GM12891 (cell line): ENCODE measurements around the gene MED23. TPM values are rescaled to one million over a fixed set of nuclear protein-coding genes. Genes with fewer than 3 reads are reported as not detected.
A peak's percentile ranks its signal among the peaks of the same experiment; 100 is the strongest.

Source experiments
- DNase-seq: peaks from one replicate; pipeline ENCODE4 v3.0.0; 2011; ENCODE audit warnings: low spot score; ENCODE audit not compliant: insufficient read length
- FAIRE-seq: peaks from 2 replicates; lab custom pipeline; 2011; peaks lifted over from hg19 to GRCh38; lab: Jason Lieb, UNC
- PAX5 ChIP-seq: IDR thresholded peaks from 2 replicates; pipeline ENCODE4 v1.6.1; 2011; ENCODE audit warnings: low read length, moderate library complexity, mild to moderate bottlenecking; ENCODE audit not compliant: insufficient read depth, severe bottlenecking
- POLR2A ChIP-seq: IDR thresholded peaks from 2 replicates; pipeline ENCODE4 v1.6.1; 2011; ENCODE audit warnings: low read depth, low read length, control low read depth
- POLR2AphosphoS5 ChIP-seq: IDR thresholded peaks from 2 replicates; pipeline ENCODE4 v1.6.1; 2011; ENCODE audit warnings: low read depth, low read length, control low read depth
- POU2F2 ChIP-seq: IDR thresholded peaks from 2 replicates; pipeline ENCODE4 v1.6.1; 2011; ENCODE audit warnings: low read depth, mild to moderate bottlenecking, control low read depth, low read length, moderate library complexity
- SPI1 ChIP-seq: IDR thresholded peaks from 2 replicates; pipeline ENCODE4 v1.6.1; 2011; ENCODE audit warnings: low read depth, low read length, control low read depth
- TAF1 ChIP-seq: IDR thresholded peaks from 2 replicates; pipeline ENCODE4 v1.6.1; 2011; ENCODE audit warnings: low read depth, low read length, control low read depth
- polyA plus RNA-seq: library from polyadenylated mRNA; unstranded; fragments of >200 nt; gene quantifications from one replicate; pipeline ENCODE4 v1.2.1, GENCODE V29; 2012; ENCODE audit warnings: low read depth, missing spikeins, inconsistent platforms; ENCODE audit not compliant: missing spikeins

Gene MED23, protein sequence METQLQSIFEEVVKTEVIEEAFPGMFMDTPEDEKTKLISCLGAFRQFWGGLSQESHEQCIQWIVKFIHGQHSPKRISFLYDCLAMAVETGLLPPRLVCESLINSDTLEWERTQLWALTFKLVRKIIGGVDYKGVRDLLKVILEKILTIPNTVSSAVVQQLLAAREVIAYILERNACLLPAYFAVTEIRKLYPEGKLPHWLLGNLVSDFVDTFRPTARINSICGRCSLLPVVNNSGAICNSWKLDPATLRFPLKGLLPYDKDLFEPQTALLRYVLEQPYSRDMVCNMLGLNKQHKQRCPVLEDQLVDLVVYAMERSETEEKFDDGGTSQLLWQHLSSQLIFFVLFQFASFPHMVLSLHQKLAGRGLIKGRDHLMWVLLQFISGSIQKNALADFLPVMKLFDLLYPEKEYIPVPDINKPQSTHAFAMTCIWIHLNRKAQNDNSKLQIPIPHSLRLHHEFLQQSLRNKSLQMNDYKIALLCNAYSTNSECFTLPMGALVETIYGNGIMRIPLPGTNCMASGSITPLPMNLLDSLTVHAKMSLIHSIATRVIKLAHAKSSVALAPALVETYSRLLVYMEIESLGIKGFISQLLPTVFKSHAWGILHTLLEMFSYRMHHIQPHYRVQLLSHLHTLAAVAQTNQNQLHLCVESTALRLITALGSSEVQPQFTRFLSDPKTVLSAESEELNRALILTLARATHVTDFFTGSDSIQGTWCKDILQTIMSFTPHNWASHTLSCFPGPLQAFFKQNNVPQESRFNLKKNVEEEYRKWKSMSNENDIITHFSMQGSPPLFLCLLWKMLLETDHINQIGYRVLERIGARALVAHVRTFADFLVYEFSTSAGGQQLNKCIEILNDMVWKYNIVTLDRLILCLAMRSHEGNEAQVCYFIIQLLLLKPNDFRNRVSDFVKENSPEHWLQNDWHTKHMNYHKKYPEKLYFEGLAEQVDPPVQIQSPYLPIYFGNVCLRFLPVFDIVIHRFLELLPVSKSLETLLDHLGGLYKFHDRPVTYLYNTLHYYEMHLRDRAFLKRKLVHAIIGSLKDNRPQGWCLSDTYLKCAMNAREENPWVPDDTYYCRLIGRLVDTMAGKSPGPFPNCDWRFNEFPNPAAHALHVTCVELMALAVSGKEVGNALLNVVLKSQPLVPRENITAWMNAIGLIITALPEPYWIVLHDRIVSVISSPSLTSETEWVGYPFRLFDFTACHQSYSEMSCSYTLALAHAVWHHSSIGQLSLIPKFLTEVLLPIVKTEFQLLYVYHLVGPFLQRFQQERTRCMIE (N-terminal part only)
- polyA plus RNA-seq, result 7.5 TPM

GRCh38 chr6:131627724-131628682 is at the start of gene MED23:
MED23 (minus strand) TSS chr6:131628242; CDS start chr6:131628049, 193 bp downstream.
- TF ChIP-seq POLR2AphosphoS5 (peak; percentile 83), SPI1 (peak; percentile 58), TAF1 (peak; percentile 91), POLR2A (peak; percentile 83), POU2F2 (peak; percentile 90), PAX5 (peak; percentile 76)
- peak; percentile 97 for FAIRE-seq
- DNase-seq, result peak; percentile 55

DNA sequence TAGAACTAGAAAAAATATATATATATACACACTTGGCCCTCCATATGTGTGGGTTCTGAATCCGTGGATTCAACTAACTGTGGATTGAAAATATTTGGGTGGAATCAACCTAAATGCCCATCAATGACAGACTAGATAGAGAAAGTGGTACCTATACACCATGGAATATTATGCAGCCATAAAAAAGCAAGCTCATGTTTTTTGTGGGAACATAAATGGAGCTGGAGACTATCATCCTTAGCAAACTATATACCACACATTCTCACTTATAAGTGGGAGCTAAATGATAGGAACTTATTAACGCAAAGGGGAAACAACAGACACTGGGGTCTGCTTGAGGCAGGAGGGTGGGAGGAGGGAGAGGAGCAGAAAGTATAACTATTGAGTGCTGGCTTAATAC is 45.1 kb upstream of the MED23 start:
- TF ChIP-seq POU2F2 (no peak), PAX5 (no peak), SPI1 (no peak), POLR2AphosphoS5 (no peak), TAF1 (no peak), POLR2A (no peak)
- no peak for FAIRE-seq

DNA sequence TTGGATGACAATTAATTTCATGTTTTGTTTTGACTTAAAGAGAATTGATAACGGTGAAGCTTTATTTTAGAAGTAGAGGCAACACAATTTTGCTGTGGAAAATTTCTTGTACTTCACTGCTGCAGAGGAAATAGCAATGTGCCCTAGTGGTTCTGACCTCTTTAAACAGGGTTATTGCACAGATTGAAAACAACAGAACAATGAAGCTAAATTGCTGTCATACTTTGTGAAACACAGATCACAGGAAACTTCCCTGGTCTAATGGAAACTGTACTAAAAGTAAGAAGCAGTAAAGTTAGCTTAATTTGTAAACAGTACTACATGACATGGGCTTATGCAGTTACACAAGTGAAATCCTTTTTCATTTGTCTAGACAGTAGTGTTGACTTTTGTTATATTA is 41.8 kb upstream of the MED23 start:
- FAIRE-seq (no peak), DNase-seq (no peak)
- TF ChIP-seq POLR2A (no peak), POLR2AphosphoS5 (no peak), POU2F2 (no peak), TAF1 (no peak), PAX5 (no peak), SPI1 (no peak)

More for the DNA sequence above, 45.1 kb upstream of the MED23 start:
- DNase-seq, result no peak

- DNase-seq (no peak), FAIRE-seq (no peak)
- TF ChIP-seq POLR2AphosphoS5 (no peak), SPI1 (no peak), PAX5 (no peak), POU2F2 (no peak), POLR2A (no peak), TAF1 (no peak)
Observed at GRCh38 chr6:131663578-131664165, 35.6 kb upstream of the MED23 start.

DNA sequence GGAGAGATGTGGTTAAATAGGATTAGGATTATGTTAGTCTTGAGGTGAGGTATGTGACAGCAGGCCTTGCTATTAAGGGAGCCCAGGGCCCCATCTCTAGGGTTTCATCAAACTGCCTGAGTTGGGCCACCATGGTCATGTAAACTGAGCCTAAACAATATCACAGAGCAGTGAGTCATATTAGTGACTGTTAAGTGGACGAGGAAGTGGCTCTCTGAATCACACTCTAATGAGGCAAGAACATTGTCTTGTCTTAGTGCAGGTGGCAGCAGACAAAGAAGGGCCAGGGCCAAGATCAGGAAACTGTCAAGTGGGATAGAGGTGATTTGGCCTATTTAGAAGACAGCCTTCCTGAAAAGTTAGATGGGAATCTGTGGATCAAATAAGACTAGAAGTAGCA is 32.2 kb upstream of the MED23 start:
- DNase-seq (no peak), FAIRE-seq (no peak)
- no peak for TF ChIP-seq POLR2AphosphoS5
- TF ChIP-seq TAF1, result no peak
- TF ChIP-seq PAX5, result no peak
- no peak for TF ChIP-seq POLR2A
- TF ChIP-seq SPI1, result no peak
- TF ChIP-seq POU2F2, result no peak

- TF ChIP-seq TAF1 (no peak), SPI1 (no peak), POU2F2 (no peak), POLR2A (no peak), POLR2AphosphoS5 (no peak), PAX5 (no peak)
- no peak for FAIRE-seq
Observed at GRCh38 chr6:131658287-131658686, 30.2 kb upstream of the MED23 start.

GRCh38 chr6:131657630-131658111 is 29.6 kb upstream of the MED23 start:
- DNase-seq (no peak), FAIRE-seq (no peak)
- no peak for TF ChIP-seq SPI1
- no peak for TF ChIP-seq POU2F2
- TF ChIP-seq TAF1, result no peak
- TF ChIP-seq POLR2AphosphoS5, result no peak
- no peak for TF ChIP-seq POLR2A
- no peak for TF ChIP-seq PAX5

More at GRCh38 chr6:131658287-131658686, 30.2 kb upstream of the MED23 start:
- DNase-seq, result no peak
